HG02973 (cell line): ENCODE results near the gene VPS11.
"Not testable (repeated sequence)": the region's sequence is repeated elsewhere in the genome, so short reads cannot be mapped to it uniquely, and the experiment has no call there.

Source experiments
- ATAC-seq: cut with Tn5 transposase; IDR thresholded peaks from one replicate; pipeline ENCODE4 v1.9.1; 2021; ENCODE audit warnings: moderate library complexity; ENCODE audit not compliant: unreplicated experiment

The VPS11 gene

DNA sequence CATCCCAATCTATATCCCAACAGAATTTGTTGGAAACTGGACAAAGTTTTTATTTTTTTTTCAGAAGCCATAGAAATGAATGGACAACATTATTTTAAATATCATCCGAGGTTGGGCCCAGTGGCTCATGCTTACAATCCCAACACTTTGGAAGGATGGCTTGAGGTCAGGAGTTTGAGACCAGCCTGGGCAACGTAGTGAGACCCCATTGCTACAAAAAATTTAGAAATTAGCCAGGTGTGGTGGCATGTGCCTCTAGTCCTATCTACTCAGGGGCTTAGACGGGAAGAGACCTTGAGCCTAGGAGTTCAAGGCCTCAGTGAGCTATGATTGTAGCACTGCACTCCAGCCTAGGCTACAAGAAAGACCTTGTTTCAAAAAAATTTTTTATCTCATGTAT lies 32.8 kb upstream of the VPS11 start:
- ATAC-seq = no peak

- no peak for ATAC-seq
These were observed 28.7 kb upstream of the VPS11 start for GRCh38 chr11:119038884-119039283.

DNA sequence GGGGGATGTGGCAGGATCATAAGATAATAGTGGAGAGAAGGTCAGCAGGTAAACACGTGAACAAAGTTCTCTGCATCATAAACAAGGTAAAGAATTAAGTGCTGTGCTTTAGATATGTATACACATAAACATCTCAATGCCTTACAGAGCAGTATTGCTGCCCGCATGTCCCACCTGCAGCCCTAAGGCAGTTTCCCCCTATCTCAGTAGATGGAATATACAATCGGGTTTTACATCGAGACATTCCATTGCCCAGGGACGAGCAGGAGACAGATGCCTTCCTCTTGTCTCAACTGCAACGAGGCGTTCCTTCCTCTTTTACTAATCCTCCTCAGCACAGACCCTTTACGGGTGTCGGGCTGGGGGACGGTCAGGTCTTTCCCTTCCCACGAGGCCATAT lies 28.1 kb upstream of the VPS11 start:
- not testable (repeated sequence) for ATAC-seq

GRCh38 chr11:119041821-119042514 lies 25.6 kb upstream of the VPS11 start:
- ATAC-seq = no peak

DNA sequence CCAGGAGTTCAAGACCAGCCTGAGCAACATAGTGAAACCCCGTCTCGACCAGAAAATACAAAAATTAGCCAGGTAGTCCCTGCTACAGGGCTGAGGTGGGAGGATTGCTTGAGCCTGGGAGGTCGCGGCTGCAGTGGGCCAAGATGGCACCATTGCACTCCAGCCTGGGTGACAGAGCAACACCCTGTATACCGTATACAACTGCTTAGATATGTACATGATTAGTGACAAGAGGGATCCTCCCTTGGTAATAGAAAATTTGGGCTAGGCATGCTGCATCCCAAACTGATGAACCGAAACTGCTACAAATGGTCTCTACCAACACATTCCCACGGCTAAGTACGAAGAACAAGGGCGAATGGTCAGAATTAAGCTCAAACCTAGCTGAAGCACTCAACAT lies 24.7 kb upstream of the VPS11 start:
- no peak for ATAC-seq

DNA sequence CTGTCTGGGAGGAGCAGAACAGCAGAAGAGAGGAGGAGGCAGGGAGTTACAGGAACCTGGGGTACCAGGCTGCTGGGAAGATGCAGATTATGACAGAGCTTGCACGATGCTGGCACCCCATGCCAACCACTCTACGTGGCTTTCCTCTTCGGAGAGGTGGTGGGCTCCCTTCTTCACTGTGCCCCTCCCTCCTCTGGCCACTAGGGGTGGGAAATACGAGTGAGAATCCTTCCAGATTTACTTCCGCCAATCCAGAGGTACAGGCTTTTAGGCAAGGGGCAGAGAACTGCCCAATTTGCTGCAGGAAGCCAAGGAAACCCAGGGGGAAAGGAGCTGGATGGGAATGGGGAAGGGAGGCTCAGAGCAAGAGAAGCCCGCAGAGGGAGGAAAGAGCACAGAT lies 22.9 kb upstream of the VPS11 start:
- no peak for ATAC-seq

- no peak for ATAC-seq
These were observed 21.1 kb upstream of the VPS11 start for GRCh38 chr11:119046489-119046888.

DNA sequence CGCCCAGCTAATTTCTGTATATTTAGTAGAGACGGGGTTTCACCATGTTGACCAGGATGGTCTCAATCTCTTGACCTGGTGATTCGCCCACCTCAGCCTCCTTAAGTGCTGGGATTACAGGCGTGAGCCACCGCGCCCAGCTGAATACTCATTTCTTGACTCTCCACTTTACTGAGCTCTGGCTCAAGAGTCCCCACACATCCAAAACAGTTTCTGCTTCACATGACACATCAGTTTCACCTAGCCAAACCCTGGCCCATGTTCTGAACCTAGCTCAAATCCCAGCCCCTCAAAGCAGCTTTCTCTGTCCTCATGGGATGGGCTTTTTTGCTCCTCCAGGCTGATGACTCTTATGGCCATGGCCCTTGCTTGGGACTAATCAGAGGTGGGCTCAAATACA lies 20.4 kb upstream of the VPS11 start:
- no peak for ATAC-seq

GRCh38 chr11:119048644-119049043 lies 19.0 kb upstream of the VPS11 start:
- no peak for ATAC-seq

- no peak for ATAC-seq
These were observed 18.5 kb upstream of the VPS11 start for GRCh38 chr11:119049081-119049480.

- no peak for ATAC-seq
These were observed 16.0 kb upstream of the VPS11 start for GRCh38 chr11:119051440-119052162.

DNA sequence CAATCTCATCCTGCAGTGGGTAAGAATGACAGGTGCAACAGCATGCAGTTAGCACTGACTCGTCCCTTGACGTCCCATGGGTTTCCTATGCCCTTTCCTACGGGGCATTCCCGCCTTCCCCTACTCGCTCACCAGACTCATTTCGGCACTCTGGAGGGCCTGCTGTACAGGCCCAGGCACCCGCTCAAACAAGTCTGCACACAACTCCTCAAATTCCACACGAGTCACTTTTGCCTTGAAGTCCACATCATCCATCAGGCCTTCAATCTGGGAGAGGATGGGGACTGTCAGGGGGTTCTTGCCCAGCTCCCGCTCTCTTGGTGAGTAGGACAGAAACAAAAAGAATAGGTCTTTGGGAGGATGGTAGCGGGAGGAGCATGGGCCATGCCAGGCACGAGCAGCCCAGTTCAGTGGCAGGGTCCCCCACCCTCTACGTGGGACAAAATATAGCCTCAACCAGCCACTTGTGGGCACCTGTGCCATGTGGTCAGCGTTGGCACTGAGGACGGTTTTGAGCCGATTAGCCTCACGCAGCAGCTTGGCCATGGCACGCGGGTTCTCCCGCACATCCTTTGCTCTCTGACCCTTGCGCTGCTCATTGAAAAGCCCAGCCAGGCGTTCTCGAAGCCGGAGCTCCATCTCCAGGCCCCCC lies 15.3 kb upstream of the VPS11 start:
- no peak for ATAC-seq

- no peak for ATAC-seq
These were observed 13.2 kb upstream of the VPS11 start for GRCh38 chr11:119054418-119054817.

DNA sequence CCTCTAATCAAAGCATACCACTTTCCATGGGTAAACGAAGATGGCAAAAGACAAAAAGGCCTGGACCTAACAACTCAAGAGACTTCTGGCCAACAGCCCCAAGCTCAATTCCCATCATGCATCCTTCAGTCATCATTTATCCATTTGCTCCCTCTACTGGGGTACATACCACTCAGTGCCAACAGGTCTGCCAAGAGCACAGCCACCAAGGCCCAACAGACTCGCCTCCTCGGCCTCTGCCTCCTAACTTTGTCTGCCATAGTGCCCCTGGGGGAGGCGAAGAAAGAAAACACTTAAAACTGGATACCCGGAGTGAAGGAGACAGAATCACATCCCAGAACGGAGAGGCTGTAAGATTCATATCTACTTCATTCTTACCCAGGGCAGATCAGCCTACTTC lies 11.7 kb upstream of the VPS11 start:
- ATAC-seq = no peak

DNA sequence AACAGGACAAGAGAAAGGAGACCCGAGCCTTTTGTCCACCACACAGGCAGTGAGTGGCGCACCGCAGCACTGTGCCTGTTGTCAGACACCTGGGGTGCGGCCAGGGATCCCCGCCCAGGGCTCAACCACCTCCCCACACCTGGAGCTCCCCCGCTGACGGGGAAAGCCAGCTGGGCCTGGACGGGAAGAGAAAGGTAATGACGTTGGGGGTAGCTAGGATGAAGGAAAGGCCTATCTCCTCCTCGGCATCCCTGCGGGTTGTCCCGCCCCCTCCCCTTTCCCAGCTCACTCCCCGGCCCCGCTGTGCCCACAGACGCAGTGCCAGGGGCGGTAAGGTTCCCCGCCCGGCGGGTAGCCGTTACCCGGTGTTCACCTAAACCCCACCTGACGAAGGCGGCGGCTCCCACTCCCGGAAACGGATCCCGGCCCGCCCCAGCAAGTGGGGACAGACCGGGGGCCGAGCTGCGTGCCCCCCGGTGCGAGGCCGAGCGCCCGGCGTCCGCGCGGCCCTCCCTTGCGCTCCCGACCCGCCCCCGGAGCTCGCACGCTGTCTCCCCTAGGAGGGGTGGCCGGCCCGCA lies 11.1 kb upstream of the VPS11 start:
- ATAC-seq = no peak

- peak; percentile 85 for ATAC-seq
These were observed 10.4 kb upstream of the VPS11 start, which contains the start of gene HYOU1 for GRCh38 chr11:119057000-119057769. HYOU1 (minus strand) TSS chr11:119057205; CDS start chr11:119056160, 1,045 bp downstream.

GRCh38 chr11:119059128-119059527 lies 8.5 kb upstream of the VPS11 start:
- ATAC-seq = not testable (repeated sequence)

GRCh38 chr11:119061256-119061655 lies 6.4 kb upstream of the VPS11 start:
- ATAC-seq = no peak

GRCh38 chr11:119062779-119063178 lies 4.8 kb upstream of the VPS11 start:
- no peak for ATAC-seq

DNA sequence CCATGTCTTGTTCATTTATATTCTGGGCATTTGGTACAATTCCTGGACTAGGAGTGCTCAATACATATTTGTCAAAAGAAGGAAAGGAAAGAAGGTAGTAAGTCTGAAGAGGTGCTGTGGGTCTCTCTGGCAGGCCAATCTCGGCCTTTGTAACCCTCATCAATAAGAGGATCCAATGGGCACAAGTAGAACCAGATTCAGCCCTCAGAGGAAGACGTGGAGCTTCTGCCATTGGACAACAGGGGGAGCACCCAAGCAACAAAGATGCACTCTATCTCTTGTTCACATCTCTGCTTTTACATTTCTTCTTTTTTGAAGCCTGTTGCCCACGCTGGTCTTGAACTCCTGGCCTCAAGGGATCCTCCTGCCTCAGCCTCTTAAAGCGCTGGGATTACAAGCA lies 2.2 kb upstream of the VPS11 start:
- no peak for ATAC-seq

DNA sequence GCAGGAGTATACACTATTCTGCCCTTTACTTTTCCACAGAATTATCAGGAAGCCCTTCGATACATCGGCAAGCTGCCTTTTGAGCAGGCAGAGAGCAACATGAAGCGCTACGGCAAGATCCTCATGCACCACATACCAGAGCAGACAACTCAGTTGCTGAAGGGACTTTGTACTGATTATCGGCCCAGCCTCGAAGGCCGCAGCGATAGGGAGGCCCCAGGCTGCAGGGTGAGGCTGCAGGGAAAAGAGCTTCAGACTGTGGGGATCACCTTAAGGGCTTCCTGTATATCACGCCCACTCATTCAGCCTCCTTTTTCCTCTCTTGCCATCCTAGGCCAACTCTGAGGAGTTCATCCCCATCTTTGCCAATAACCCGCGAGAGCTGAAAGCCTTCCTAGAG lies 10.2 kb downstream of the VPS11 start:
- no peak for ATAC-seq
